Osteoblast (primary cell): ENCODE measurements around the gene SRP9. TPM values are rescaled to one million over a fixed set of nuclear protein-coding genes. Genes with fewer than 3 reads are reported as not detected.
A peak's percentile ranks its signal among the peaks of the same experiment; 100 is the strongest.

Experiments used
- DNase-seq: peaks from one replicate; pipeline ENCODE4 v3.0.0; 2011; ENCODE audit warnings: low spot score, mixed read lengths; ENCODE audit not compliant: insufficient read length; ENCODE audit errors: missing footprints
- H2AFZ ChIP-seq: 2 replicates; pipeline ENCODE4 v1.6.0; 2011; ENCODE audit warnings: mild to moderate bottlenecking, low read length
- H3K27ac ChIP-seq: 2 replicates; pipeline ENCODE4 v1.5.1; 2011; ENCODE audit warnings: mild to moderate bottlenecking, low read depth, low read length, moderate library complexity
- H3K27me3 ChIP-seq: 2 replicates; pipeline ENCODE4 v1.6.0; 2012; ENCODE audit warnings: mild to moderate bottlenecking, control low read depth, inconsistent platforms, low read length, moderate library complexity; ENCODE audit not compliant: insufficient read depth
- H3K36me3 ChIP-seq: 2 replicates; pipeline ENCODE4 v1.5.1; 2011; ENCODE audit warnings: mild to moderate bottlenecking, low read length, control low read depth, moderate library complexity; ENCODE audit not compliant: insufficient read depth
- H3K4me1 ChIP-seq: 2 replicates; pipeline ENCODE4 v1.5.1; 2011; ENCODE audit warnings: mild to moderate bottlenecking, low read length, control low read depth, moderate library complexity; ENCODE audit not compliant: insufficient read depth
- H3K4me2 ChIP-seq: 2 replicates; pipeline ENCODE4 v1.6.0; 2011; ENCODE audit warnings: mild to moderate bottlenecking, low read length; ENCODE audit not compliant: insufficient read depth
- H3K4me3 ChIP-seq: fragments of 200-600 bp; sonication (generic); 3 replicates; pipeline ENCODE4 v1.5.1; 2012; ENCODE audit warnings: mild to moderate bottlenecking, low read length, inconsistent platforms; ENCODE audit not compliant: insufficient read depth
- H3K79me2 ChIP-seq: 2 replicates; pipeline ENCODE4 v1.6.0; 2012; ENCODE audit warnings: mild to moderate bottlenecking, low read length, control low read depth, inconsistent platforms; ENCODE audit not compliant: insufficient read depth
- H3K9me3 ChIP-seq: 2 replicates; pipeline ENCODE4 v1.5.1; 2011; ENCODE audit warnings: low read depth, low read length, control low read depth
- H4K20me1 ChIP-seq: 2 replicates; pipeline ENCODE4 v1.6.0; 2012; ENCODE audit warnings: mild to moderate bottlenecking, low read length, control low read depth; ENCODE audit not compliant: insufficient read depth
- CTCF ChIP-seq: IDR thresholded peaks from 2 replicates; pipeline ENCODE4 v1.5.1; 2011; ENCODE audit warnings: mild to moderate bottlenecking, low read depth, low read length, moderate library complexity; ENCODE audit errors: extremely low read depth
- total RNA-seq: library from RNA; depleted of rRNA; stranded (reverse); fragments of >200 nt; gene quantifications from 2 replicates; pipeline ENCODE4 v1.2.3, GENCODE V29; 2012

SRP9 gene
- total RNA-seq, 1 donor: 178 TPM

GRCh38 chr1:225769687-225770086 lies 7.9 kb upstream of the SRP9 start:
- Histone ChIP-seq H3K36me3 (no peaks in the 10 kb centered on the region), H2AFZ (no peak overlapping the region), H3K4me3 (no peak overlapping the region), H3K9me3 (no peaks in the 10 kb centered on the region), H3K79me2 (no peaks in the 10 kb centered on the region), H3K4me1 (peaks cover 38% of the 10 kb centered on the region), H4K20me1 (no peaks in the 10 kb centered on the region), H3K27ac (no peak overlapping the region), H3K27me3 (no peaks in the 10 kb centered on the region), H3K4me2 (no peak overlapping the region)
- no peak for DNase-seq
- no peak for TF ChIP-seq CTCF

GRCh38 chr1:225770561-225771248 lies 6.9 kb upstream of the SRP9 start:
- Histone ChIP-seq H3K4me3 (no peak overlapping the region), H3K9me3 (no peaks in the 10 kb centered on the region), H3K4me2 (no peak overlapping the region), H3K4me1 (peaks cover 38% of the 10 kb centered on the region), H2AFZ (no peak overlapping the region), H3K79me2 (no peaks in the 10 kb centered on the region), H4K20me1 (no peaks in the 10 kb centered on the region), H3K27ac (no peak overlapping the region), H3K27me3 (no peaks in the 10 kb centered on the region), H3K36me3 (no peaks in the 10 kb centered on the region)
- DNase-seq: no peak
- TF ChIP-seq CTCF: no peak

- Histone ChIP-seq H3K9me3 (no peaks in the 10 kb centered on the region), H3K4me1 (peaks cover 34% of the 10 kb centered on the region), H3K4me3 (no peak overlapping the region), H2AFZ (peak overlapping the region; percentile 47), H4K20me1 (no peaks in the 10 kb centered on the region), H3K27me3 (no peaks in the 10 kb centered on the region), H3K27ac (peak overlapping the region; percentile 57), H3K79me2 (no peaks in the 10 kb centered on the region), H3K36me3 (no peaks in the 10 kb centered on the region), H3K4me2 (peak overlapping the region; percentile 8)
- no peak for DNase-seq
- no peak for TF ChIP-seq CTCF
Observed at GRCh38 chr1:225771661-225772322, 5.8 kb upstream of the SRP9 start.

GRCh38 chr1:225772323-225772768 lies 5.3 kb upstream of the SRP9 start:
- Histone ChIP-seq H3K27me3 (no peaks in the 10 kb centered on the region), H3K36me3 (no peaks in the 10 kb centered on the region), H3K4me1 (peaks cover 30% of the 10 kb centered on the region), H3K27ac (peak overlapping the region; percentile 57), H4K20me1 (no peaks in the 10 kb centered on the region), H3K4me2 (peak overlapping the region; percentile 8), H3K4me3 (no peak overlapping the region), H2AFZ (peak overlapping the region; percentile 47), H3K79me2 (no peaks in the 10 kb centered on the region), H3K9me3 (no peaks in the 10 kb centered on the region)
- peak; percentile 97 for TF ChIP-seq CTCF
- peak; percentile 93 for DNase-seq
